HEK293 (cell line): ENCODE data around the gene FKRP.

ENCODE experiments used
- ZEB2 ChIP-seq: fragments of 450-650 bp; formaldehyde crosslinking; IDR thresholded peaks from 2 replicates; pipeline ENCODE4 v1.5.1; 2016; ENCODE audit warnings: missing biosample characterization, missing genetic modification characterization
- ZNF140 ChIP-seq: fragments of 450-650 bp; formaldehyde crosslinking; IDR thresholded peaks from 2 replicates; pipeline ENCODE4 v1.5.1; 2016; ENCODE audit warnings: missing biosample characterization, missing genetic modification characterization
- ZNF350 ChIP-seq: fragments of 450-650 bp; formaldehyde crosslinking; IDR thresholded peaks from 2 replicates; pipeline ENCODE4 v1.5.0; 2017; ENCODE audit warnings: missing biosample characterization, mild to moderate bottlenecking, missing genetic modification characterization
- ZNF561 ChIP-seq: fragments of 450-650 bp; IDR thresholded peaks from 2 replicates; pipeline ENCODE4 v1.5.1; 2018; ENCODE audit warnings: missing biosample characterization, missing genetic modification characterization, borderline replicate concordance
- TF ChIP-seq, protein P1 (sequence below): fragments of 450-650 bp; formaldehyde crosslinking; IDR thresholded peaks from 2 replicates; pipeline ENCODE4 v1.5.1; 2017; ENCODE audit warnings: missing biosample characterization, missing genetic modification characterization
- TF ChIP-seq, protein P2 (sequence below): fragments of 450-650 bp; formaldehyde crosslinking; IDR thresholded peaks from 2 replicates; pipeline ENCODE4 v1.5.1; 2016; ENCODE audit warnings: missing biosample characterization, missing genetic modification characterization

DNA sequence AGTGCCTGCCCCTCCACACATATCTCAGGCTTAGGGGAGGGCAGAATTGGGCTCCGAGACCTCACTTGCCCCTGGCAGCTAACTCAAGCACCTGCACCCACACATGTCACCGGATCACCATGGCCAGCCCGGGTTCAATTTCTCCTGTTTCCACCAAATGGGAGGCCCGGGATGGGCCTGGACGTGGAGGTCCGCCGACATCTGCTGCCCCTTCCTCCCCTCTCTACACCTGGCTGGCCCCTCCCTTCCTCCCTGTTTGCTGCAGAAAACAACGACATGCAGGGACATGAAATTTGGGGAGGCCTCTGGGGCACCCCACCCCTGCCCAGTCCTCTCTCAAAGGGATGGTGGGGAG lies 30.3 kb upstream of the FKRP start:
- TF ChIP-seq, protein P1, sequence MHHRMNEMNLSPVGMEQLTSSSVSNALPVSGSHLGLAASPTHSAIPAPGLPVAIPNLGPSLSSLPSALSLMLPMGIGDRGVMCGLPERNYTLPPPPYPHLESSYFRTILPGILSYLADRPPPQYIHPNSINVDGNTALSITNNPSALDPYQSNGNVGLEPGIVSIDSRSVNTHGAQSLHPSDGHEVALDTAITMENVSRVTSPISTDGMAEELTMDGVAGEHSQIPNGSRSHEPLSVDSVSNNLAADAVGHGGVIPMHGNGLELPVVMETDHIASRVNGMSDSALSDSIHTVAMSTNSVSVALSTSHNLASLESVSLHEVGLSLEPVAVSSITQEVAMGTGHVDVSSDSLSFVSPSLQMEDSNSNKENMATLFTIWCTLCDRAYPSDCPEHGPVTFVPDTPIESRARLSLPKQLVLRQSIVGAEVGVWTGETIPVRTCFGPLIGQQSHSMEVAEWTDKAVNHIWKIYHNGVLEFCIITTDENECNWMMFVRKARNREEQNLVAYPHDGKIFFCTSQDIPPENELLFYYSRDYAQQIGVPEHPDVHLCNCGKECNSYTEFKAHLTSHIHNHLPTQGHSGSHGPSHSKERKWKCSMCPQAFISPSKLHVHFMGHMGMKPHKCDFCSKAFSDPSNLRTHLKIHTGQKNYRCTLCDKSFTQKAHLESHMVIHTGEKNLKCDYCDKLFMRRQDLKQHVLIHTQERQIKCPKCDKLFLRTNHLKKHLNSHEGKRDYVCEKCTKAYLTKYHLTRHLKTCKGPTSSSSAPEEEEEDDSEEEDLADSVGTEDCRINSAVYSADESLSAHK (tag by site-specific recombination): no peak
- TF ChIP-seq ZNF561 (tag by site-specific recombination): no peak
- TF ChIP-seq, protein P2, sequence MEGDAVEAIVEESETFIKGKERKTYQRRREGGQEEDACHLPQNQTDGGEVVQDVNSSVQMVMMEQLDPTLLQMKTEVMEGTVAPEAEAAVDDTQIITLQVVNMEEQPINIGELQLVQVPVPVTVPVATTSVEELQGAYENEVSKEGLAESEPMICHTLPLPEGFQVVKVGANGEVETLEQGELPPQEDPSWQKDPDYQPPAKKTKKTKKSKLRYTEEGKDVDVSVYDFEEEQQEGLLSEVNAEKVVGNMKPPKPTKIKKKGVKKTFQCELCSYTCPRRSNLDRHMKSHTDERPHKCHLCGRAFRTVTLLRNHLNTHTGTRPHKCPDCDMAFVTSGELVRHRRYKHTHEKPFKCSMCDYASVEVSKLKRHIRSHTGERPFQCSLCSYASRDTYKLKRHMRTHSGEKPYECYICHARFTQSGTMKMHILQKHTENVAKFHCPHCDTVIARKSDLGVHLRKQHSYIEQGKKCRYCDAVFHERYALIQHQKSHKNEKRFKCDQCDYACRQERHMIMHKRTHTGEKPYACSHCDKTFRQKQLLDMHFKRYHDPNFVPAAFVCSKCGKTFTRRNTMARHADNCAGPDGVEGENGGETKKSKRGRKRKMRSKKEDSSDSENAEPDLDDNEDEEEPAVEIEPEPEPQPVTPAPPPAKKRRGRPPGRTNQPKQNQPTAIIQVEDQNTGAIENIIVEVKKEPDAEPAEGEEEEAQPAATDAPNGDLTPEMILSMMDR (tag by site-specific recombination): no peak
- no peak for TF ChIP-seq ZNF350 (tag by site-specific recombination)
- no peak for TF ChIP-seq ZEB2 (tag by site-specific recombination)
- no peak for TF ChIP-seq ZNF140 (tag by site-specific recombination)
